Mucosa of stomach (tissue), 1 donor: ENCODE data around the gene CP.
"Not testable (repeated sequence)": the region's sequence is repeated elsewhere in the genome, so short reads cannot be mapped to it uniquely, and the experiment has no call there.

Experiments
- H3K27me3 ChIP-seq: one replicate; pipeline ENCODE4 v1.7.0; 2013; ENCODE audit warnings: mild to moderate bottlenecking, low read length; ENCODE audit not compliant: control insufficient read depth, insufficient read depth
- H3K36me3 ChIP-seq: one replicate; pipeline ENCODE4 v1.7.0; 2013; ENCODE audit warnings: low read length; ENCODE audit not compliant: control insufficient read depth, insufficient read depth
- H3K4me1 ChIP-seq: one replicate; pipeline ENCODE4 v1.7.0; 2013; ENCODE audit warnings: mild to moderate bottlenecking, low read length; ENCODE audit not compliant: control insufficient read depth, insufficient read depth
- H3K4me3 ChIP-seq: one replicate; pipeline ENCODE4 v1.7.0; 2013; ENCODE audit warnings: low read length
- H3K9ac ChIP-seq: one replicate; pipeline ENCODE4 v1.7.0; 2013; ENCODE audit warnings: mild to moderate bottlenecking, low read length, moderate library complexity
- H3K9me3 ChIP-seq: one replicate; pipeline ENCODE4 v1.7.0; 2013; ENCODE audit warnings: mild to moderate bottlenecking, low read length, moderate library complexity; ENCODE audit not compliant: control insufficient read depth
- donor health status: Pancreatic carcinoma.

Gene CP

GRCh38 chr3:149198611-149199010 is 23.0 kb downstream of the CP start:
- Histone ChIP-seq H3K36me3 (no peaks in the 10 kb centered on the region), H3K27me3 (no peaks in the 10 kb centered on the region), H3K4me1 (no peaks in the 10 kb centered on the region), H3K9me3 (no peaks in the 10 kb centered on the region), H3K9ac (no peak overlapping the region), H3K4me3 (no peak overlapping the region)

GRCh38 chr3:149197669-149198068 is 24.0 kb downstream of the CP start:
- Histone ChIP-seq H3K9ac (no peak overlapping the region), H3K27me3 (no peaks in the 10 kb centered on the region), H3K4me3 (no peak overlapping the region), H3K36me3 (no peaks in the 10 kb centered on the region), H3K9me3 (no peaks in the 10 kb centered on the region), H3K4me1 (no peaks in the 10 kb centered on the region)

DNA sequence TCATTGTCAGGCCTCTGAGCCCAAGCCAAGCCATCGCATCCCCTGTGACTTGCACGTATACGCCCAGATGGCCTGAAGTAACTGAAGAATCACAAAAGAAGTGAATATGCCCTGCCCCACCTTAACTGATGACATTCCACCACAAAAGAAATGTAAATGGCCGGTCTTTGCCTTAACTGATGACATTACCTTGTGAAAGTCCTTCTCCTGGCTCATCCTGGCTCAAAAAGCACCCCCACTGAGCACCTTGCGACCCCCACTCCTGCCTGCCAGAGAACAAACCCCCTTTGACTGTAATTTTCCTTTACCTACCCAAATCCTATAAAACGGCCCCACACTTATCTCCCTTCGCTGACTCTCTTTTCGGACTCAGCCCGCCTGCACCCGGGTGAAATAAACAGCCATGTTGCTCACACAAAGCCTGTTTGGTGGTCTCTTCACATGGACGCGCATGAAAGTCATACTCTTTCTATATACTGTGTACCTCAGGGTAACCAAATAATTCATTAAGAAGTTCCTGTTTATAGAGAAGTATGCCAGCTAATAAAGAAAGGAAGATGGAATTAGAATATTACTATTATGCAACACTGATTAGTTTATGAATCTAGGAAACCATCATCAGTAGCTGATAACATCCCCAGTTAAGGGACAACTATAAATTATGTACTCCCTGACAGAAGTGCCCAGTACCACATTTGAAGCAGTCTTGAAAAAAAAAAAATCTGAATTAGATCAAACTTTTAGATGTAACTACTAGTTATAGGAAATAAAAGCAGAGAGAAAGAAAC is 24.6 kb downstream of the CP start:
- H3K9ac ChIP-seq, H3K27me3 ChIP-seq, H3K4me3 ChIP-seq, H3K36me3 ChIP-seq, H3K4me1 ChIP-seq, H3K9me3 ChIP-seq: not testable (repeated sequence)

- H3K27me3 ChIP-seq: no peaks in the 10 kb centered on the region
- H3K4me1 ChIP-seq: no peaks in the 10 kb centered on the region
- H3K4me3 ChIP-seq: no peak overlapping the region
- no peaks in the 10 kb centered on the region for H3K9me3 ChIP-seq
- H3K36me3 ChIP-seq: no peaks in the 10 kb centered on the region
- no peak overlapping the region for H3K9ac ChIP-seq
Measured at GRCh38 chr3:149195221-149195620, 26.4 kb downstream of the CP start.

GRCh38 chr3:149188494-149188893 is 33.1 kb downstream of the CP start:
- H3K9me3 ChIP-seq: no peaks in the 10 kb centered on the region
- no peak overlapping the region for H3K4me3 ChIP-seq
- H3K27me3 ChIP-seq: no peaks in the 10 kb centered on the region
- H3K9ac ChIP-seq: no peak overlapping the region
- H3K4me1 ChIP-seq: no peaks in the 10 kb centered on the region
- no peaks in the 10 kb centered on the region for H3K36me3 ChIP-seq

DNA sequence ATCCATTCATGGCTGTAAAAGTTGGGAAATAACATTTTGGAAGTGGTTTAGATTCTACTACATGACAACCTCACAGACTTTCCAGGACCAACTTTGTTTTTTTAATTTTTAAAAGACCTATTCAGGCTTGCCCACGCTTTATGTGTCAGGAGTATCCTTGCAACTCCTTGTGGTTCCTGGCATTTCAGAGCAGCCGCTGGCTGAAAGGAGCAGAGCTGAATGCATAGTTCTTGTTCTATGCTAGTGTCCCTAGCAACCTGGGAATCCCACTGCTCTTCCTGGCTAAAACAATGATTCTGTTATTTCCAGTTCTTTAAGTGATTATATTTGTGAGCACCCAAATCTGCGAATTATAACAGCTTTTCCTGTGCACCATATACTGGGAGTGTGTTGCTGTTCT is 34.9 kb downstream of the CP start:
- Histone ChIP-seq H3K9ac (no peak overlapping the region), H3K4me3 (no peak overlapping the region), H3K4me1 (no peaks in the 10 kb centered on the region), H3K27me3 (no peaks in the 10 kb centered on the region), H3K9me3 (no peaks in the 10 kb centered on the region), H3K36me3 (no peaks in the 10 kb centered on the region)

GRCh38 chr3:149186219-149186618 is 35.4 kb downstream of the CP start:
- no peaks in the 10 kb centered on the region for H3K36me3 ChIP-seq
- no peaks in the 10 kb centered on the region for H3K27me3 ChIP-seq
- H3K9ac ChIP-seq: no peak overlapping the region
- H3K4me1 ChIP-seq: no peaks in the 10 kb centered on the region
- no peaks in the 10 kb centered on the region for H3K9me3 ChIP-seq
- no peak overlapping the region for H3K4me3 ChIP-seq

GRCh38 chr3:149181182-149181581 is 40.4 kb downstream of the CP start:
- H3K4me1 ChIP-seq: no peaks in the 10 kb centered on the region
- H3K9me3 ChIP-seq: no peaks in the 10 kb centered on the region
- H3K4me3 ChIP-seq: no peak overlapping the region
- no peak overlapping the region for H3K9ac ChIP-seq
- H3K27me3 ChIP-seq: no peaks in the 10 kb centered on the region
- no peaks in the 10 kb centered on the region for H3K36me3 ChIP-seq

GRCh38 chr3:149180057-149180573 is 41.5 kb downstream of the CP start:
- H3K4me3 ChIP-seq: no peak overlapping the region
- H3K27me3 ChIP-seq: no peaks in the 10 kb centered on the region
- no peaks in the 10 kb centered on the region for H3K9me3 ChIP-seq
- no peaks in the 10 kb centered on the region for H3K36me3 ChIP-seq
- no peaks in the 10 kb centered on the region for H3K4me1 ChIP-seq
- no peak overlapping the region for H3K9ac ChIP-seq

GRCh38 chr3:149179220-149179619 is 42.4 kb downstream of the CP start:
- Histone ChIP-seq H3K9ac (no peak overlapping the region), H3K9me3 (no peaks in the 10 kb centered on the region), H3K36me3 (no peaks in the 10 kb centered on the region), H3K27me3 (no peaks in the 10 kb centered on the region), H3K4me3 (no peak overlapping the region), H3K4me1 (no peaks in the 10 kb centered on the region)

- Histone ChIP-seq H3K27me3 (no peaks in the 10 kb centered on the region), H3K9ac (no peak overlapping the region), H3K4me1 (no peaks in the 10 kb centered on the region), H3K4me3 (no peak overlapping the region), H3K9me3 (no peaks in the 10 kb centered on the region), H3K36me3 (no peaks in the 10 kb centered on the region)
Measured at GRCh38 chr3:149177122-149177521, 44.5 kb downstream of the CP start.

DNA sequence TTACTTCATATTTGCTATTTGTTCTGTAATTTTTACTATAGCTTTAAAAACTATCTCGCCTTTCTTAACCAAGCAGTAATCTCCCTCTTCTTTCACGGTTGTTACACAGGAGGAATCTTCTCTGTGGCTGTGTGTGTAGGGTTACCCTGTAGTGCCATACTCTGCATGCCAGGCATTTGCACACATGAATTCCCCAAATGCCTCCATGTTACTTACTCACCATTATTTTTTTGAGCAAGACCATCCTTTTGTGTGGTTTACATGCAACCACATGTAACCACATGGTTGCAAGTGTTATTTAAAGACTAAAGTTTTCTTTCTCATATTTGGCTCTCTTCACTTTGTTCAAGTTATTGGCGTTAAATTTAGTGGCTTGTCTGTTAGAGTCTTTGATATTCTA is 46.7 kb downstream of the CP start:
- no peaks in the 10 kb centered on the region for H3K27me3 ChIP-seq
- H3K4me1 ChIP-seq: no peaks in the 10 kb centered on the region
- no peaks in the 10 kb centered on the region for H3K9me3 ChIP-seq
- H3K9ac ChIP-seq: no peak overlapping the region
- no peaks in the 10 kb centered on the region for H3K36me3 ChIP-seq
- H3K4me3 ChIP-seq: no peak overlapping the region

DNA sequence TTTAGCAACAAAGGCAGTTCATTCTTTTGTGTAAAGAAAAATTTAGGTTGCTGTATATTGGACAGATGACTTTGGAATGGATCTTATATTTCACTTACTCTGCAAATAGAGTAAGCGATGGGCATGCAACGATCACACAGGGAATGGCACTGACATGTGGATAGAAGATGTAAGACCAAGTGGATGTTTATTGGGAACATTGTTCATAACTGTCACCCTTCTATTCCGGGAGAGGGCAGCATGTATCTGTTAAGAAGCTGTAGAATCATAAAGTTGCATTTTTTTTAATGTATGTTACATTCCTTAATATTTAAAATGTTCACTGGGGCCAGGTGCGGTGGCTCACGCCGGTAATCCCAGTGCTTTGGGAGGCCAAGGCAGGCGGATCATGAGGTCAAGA is 51.0 kb downstream of the CP start:
- Histone ChIP-seq H3K9ac (no peak overlapping the region), H3K36me3 (peaks cover 7% of the 10 kb centered on the region), H3K27me3 (no peaks in the 10 kb centered on the region), H3K4me3 (no peak overlapping the region), H3K4me1 (no peaks in the 10 kb centered on the region), H3K9me3 (no peaks in the 10 kb centered on the region)
